ENCODE measurements around the gene IGFBP4. TPM values are rescaled to one million over a fixed set of nuclear protein-coding genes. Genes with fewer than 3 reads are reported as not detected.

IGFBP4 gene
- polyA plus RNA-seq, 1 experiment, result 1,200 TPM

GRCh38 chr17:40473573-40474365 is 30.5 kb downstream of the IGFBP4 start:
- Histone ChIP-seq H3K27me3 (ENCODE audit: control insufficient read depth, insufficient read depth, low read length) (no peaks in the 10 kb centered on the region), H3K36me3 (ENCODE audit: control insufficient read depth, insufficient read depth, low read length) (no peaks in the 10 kb centered on the region), H3K4me3 (ENCODE audit: low read depth, low read length) (no peak overlapping the region)
- POLR2A ChIA-PET, result no interaction called here
- CTCF ChIA-PET, result interaction anchor here (2.7 to 6.1 kb wide), 3 partner anchors 21 to 60 kb away, joined by 10 to 98 read pairs (median 47); partner anchors contain the start of gene IGFBP4
- TF ChIP-seq CTCF (IDR thresholded peaks at IDR 0.05; ENCODE audit: insufficient read depth, low read depth, low read length), result no peak
- DNase-seq (ENCODE audit: low read depth), result no peak

GRCh38 chr17:40474419-40475002 is 31.3 kb downstream of the IGFBP4 start:
- ChIA-PET POLR2A (no interaction called here), CTCF (interaction anchor here (0.6 to 6.1 kb wide), 7 partner anchors 21 to 145 kb away, joined by 3 to 98 read pairs (median 10); partner anchors contain the start of gene IGFBP4)
- H3K36me3 ChIP-seq (ENCODE audit: control insufficient read depth, insufficient read depth, low read length), result no peaks in the 10 kb centered on the region
- no peak overlapping the region for H3K4me3 ChIP-seq (ENCODE audit: low read depth, low read length)
- TF ChIP-seq CTCF (IDR thresholded peaks at IDR 0.05; ENCODE audit: insufficient read depth, low read depth, low read length), result no peak
- H3K27me3 ChIP-seq (ENCODE audit: control insufficient read depth, insufficient read depth, low read length), result no peaks in the 10 kb centered on the region
- no peak for DNase-seq (ENCODE audit: low read depth)

- no peak for DNase-seq (ENCODE audit: low read depth)
- Histone ChIP-seq H3K27me3 (ENCODE audit: control insufficient read depth, insufficient read depth, low read length) (no peaks in the 10 kb centered on the region), H3K36me3 (ENCODE audit: control insufficient read depth, insufficient read depth, low read length) (no peaks in the 10 kb centered on the region), H3K4me3 (ENCODE audit: low read depth, low read length) (no peak overlapping the region)
- ChIA-PET CTCF (interaction anchor here (0.6 to 6.1 kb wide), 52 partner anchors 9 to 808 kb away, joined by 3 to 98 read pairs (median 6); partner anchors contain the start of genes IGFBP4 and TOP2A), POLR2A (interaction anchor here (0.6 kb wide), 1 partner anchor 58 kb away, joined by 4 read pairs; no protein-coding TSS in a partner anchor)
- TF ChIP-seq CTCF (IDR thresholded peaks at IDR 0.05; ENCODE audit: insufficient read depth, low read depth, low read length), result no peak
Observed at GRCh38 chr17:40475234-40475908, 32.1 kb downstream of the IGFBP4 start.

- no peaks in the 10 kb centered on the region for H3K36me3 ChIP-seq (ENCODE audit: control insufficient read depth, insufficient read depth, low read length)
- no peak for TF ChIP-seq CTCF (IDR thresholded peaks at IDR 0.05; ENCODE audit: insufficient read depth, low read depth, low read length)
- DNase-seq (ENCODE audit: low read depth), result no peak
- no peaks in the 10 kb centered on the region for H3K27me3 ChIP-seq (ENCODE audit: control insufficient read depth, insufficient read depth, low read length)
- H3K4me3 ChIP-seq (ENCODE audit: low read depth, low read length), result no peak overlapping the region
- ChIA-PET POLR2A (no interaction called here), CTCF (interaction anchor here (1.4 to 6.1 kb wide), 7 partner anchors 10 to 82 kb away, joined by 4 to 98 read pairs (median 25); partner anchors contain the start of gene TOP2A)
Observed at GRCh38 chr17:40477796-40478195, 34.5 kb downstream of the IGFBP4 start.

GRCh38 chr17:40478486-40478885 is 35.2 kb downstream of the IGFBP4 start:
- ChIA-PET POLR2A (no interaction called here), CTCF (interaction anchor here (1.3 to 6.1 kb wide), 5 partner anchors 37 to 82 kb away, joined by 4 to 98 read pairs (median 4); no protein-coding TSS in a partner anchor)
- Histone ChIP-seq H3K27me3 (ENCODE audit: control insufficient read depth, insufficient read depth, low read length) (no peaks in the 10 kb centered on the region), H3K4me3 (ENCODE audit: low read depth, low read length) (no peak overlapping the region), H3K36me3 (ENCODE audit: control insufficient read depth, insufficient read depth, low read length) (no peaks in the 10 kb centered on the region)
- TF ChIP-seq CTCF (IDR thresholded peaks at IDR 0.05; ENCODE audit: insufficient read depth, low read depth, low read length), result no peak
- no peak for DNase-seq (ENCODE audit: low read depth)

Measured in BJ (cell line).